Pancreas (tissue), 10 donors: ENCODE results near the gene PRPH. TPM values are rescaled to one million over a fixed set of nuclear protein-coding genes. Genes with fewer than 3 reads are reported as not detected.

Source experiments
- ATAC-seq, 4 donors: fragments of 200-7000 bp; cut with Tn5 transposase; one replicate each; pipeline versions ENCODE4 v1.8.0 to v1.9.1; 2020; ENCODE audit warnings: mild to moderate bottlenecking in 4 of 4, moderate library complexity in 4 of 4
- DNase-seq, 6 donors: peaks; one replicate each; pipeline ENCODE4 v3.0.0-alpha.2; 2020
- FAIRE-seq: peaks from 2 replicates; lab custom pipeline; 2012; peaks lifted over from hg19 to GRCh38; lab: Jason Lieb, UNC
- H3K27ac ChIP-seq, 4 donors: fragments of 200-600 bp; sonication (generic); 1 replicate in 3 of 4; 2 replicates in 1 of 4; pipeline versions ENCODE4 v1.5.0 to v1.8.0; 2020
- H3K27me3 ChIP-seq, 4 donors: fragments of 200-600 bp; one replicate each; pipeline ENCODE4 v1.8.0; 2021
- H3K36me3 ChIP-seq, 3 donors: fragments of 200-600 bp; sonication (generic) in 1 of 3; one replicate each; pipeline versions ENCODE4 v1.5.0 to v1.8.0; 2020 to 2021
- H3K4me1 ChIP-seq, 3 donors: fragments of 200-600 bp; one replicate each; pipeline ENCODE4 v1.8.0; 2021
- H3K4me3 ChIP-seq, 4 donors: fragments of 200-600 bp; sonication (generic) in 2 of 4; one replicate each; pipeline versions ENCODE4 v1.5.0 to v1.8.0; 2020 to 2021
- H3K9me3 ChIP-seq, 4 donors: fragments of 200-600 bp; one replicate each; pipeline ENCODE4 v1.8.0; 2021
- CTCF ChIP-seq, 4 donors: fragments of 200-600 bp; sonication (generic) in 3 of 4; IDR thresholded peaks; one replicate each; pipeline versions ENCODE4 v1.5.0 to v1.8.0; 2021; ENCODE audit warnings: antibody characterized with exemption in 4 of 4
- WGBS, 2 donors: extraction: QIAGEN DNeasy Blood & Tissue Kit; methylation state at CpG; one replicate each; pipeline ENCODE4 v1.1.7; 2013; 5-methylcytosine and 5-hydroxymethylcytosine counted together
- intact Hi-C, 3 donors: fragments of 100-400 bp; cut with DNase I; formaldehyde crosslinking; loops; one replicate each; pipeline versions ENCODE4 v1.11.1 to v1.14.2; 2022
- polyA plus RNA-seq, 2 donors: library from polyadenylated mRNA; stranded (reverse); fragments of 200-250 nt; gene quantifications; one replicate each; pipeline ENCODE4 v1.2.3, GENCODE V29; 2013
- total RNA-seq, 6 donors: library from RNA; stranded (reverse); fragmentation: NEBNext Ultra II Directional in 4 of 6; extraction: Animal tissue kit (Norgen Biotek cat#: 25700) in 4 of 6; gene quantifications; one replicate each; pipeline versions ENCODE4 v1.2.1 to v1.2.4, GENCODE V29; 2021 to 2023
- donor health status: healthy with polysubstance abuse.
- donor health status: DM: no; HTN: no; CAD: no; lungs with moderate emphysema.
- donor health status: DM: no; HTN: no; CAD: no.
- donor health status: control.
- donor health status: control.
- donor health status: Bipolar disorder and iron deficiency.
- donor health status: DM: yes; HTN: yes; CAD: no.
- donor health status: DM: no; HTN: no; CAD: no.
- donor health status: DM: no; HTN: no; CAD: no.
- donor health status: DM: yes; HTN: yes; CAD: no.

PRPH gene
- total and polyA plus RNA-seq, 8 donors: 0.44 to 18.7 (median 1.1) TPM

- no peak for TF ChIP-seq CTCF (IDR thresholded peaks at IDR 0.05)
- FAIRE-seq (no peak), DNase-seq (no peak)
Measured at GRCh38 chr12:49334681-49335080, 39.7 kb downstream of the PRPH start.

GRCh38 chr12:49335118-49335954 is 40.4 kb downstream of the PRPH start:
- Histone ChIP-seq H3K27me3 (peaks cover 0 to 8% (median 7%) of the 10 kb centered on the region in 4 donors), H3K36me3 (no peaks in the 10 kb centered on the region), H3K27ac (no peak overlapping the region), H3K4me3 (no peak overlapping the region), H3K4me1 (peaks cover 0 to 10% (median 3%) of the 10 kb centered on the region in 3 donors), H3K9me3 (no peaks in the 10 kb centered on the region)
- WGBS, 2 donors: 79 to 83% methylated on average over 16 of the region's 16 CpGs
- intact Hi-C loops: no loop called here
- ATAC-seq: no peak
- no peak for TF ChIP-seq CTCF (IDR thresholded peaks at IDR 0.05)
- no peak for FAIRE-seq
- DNase-seq: no peak

More at GRCh38 chr12:49334681-49335080, 39.7 kb downstream of the PRPH start:
- Histone ChIP-seq H3K4me3 (no peak overlapping the region), H3K4me1 (peaks cover 0 to 10% (median 3%) of the 10 kb centered on the region in 3 donors), H3K36me3 (no peaks in the 10 kb centered on the region), H3K27ac (no peak overlapping the region), H3K9me3 (no peaks in the 10 kb centered on the region), H3K27me3 (peaks cover 0 to 8% (median 7%) of the 10 kb centered on the region in 4 donors)
- WGBS, 2 donors: 71 to 72% methylated on average over 12 of the region's 12 CpGs
- intact Hi-C loops: no loop called here
- ATAC-seq: no peak

- peak overlapping the region in 1 of 4 donors; percentile 38 for H3K4me3 ChIP-seq
- TF ChIP-seq CTCF (IDR thresholded peaks at IDR 0.05): no peak
- no peak overlapping the region for H3K27ac ChIP-seq
- H3K27me3 ChIP-seq: peaks cover 0 to 8% (median 7%) of the 10 kb centered on the region in 4 donors
- intact Hi-C loops: no loop called here
- FAIRE-seq: no peak
- H3K36me3 ChIP-seq: no peaks in the 10 kb centered on the region
- WGBS, 2 donors: 19 to 20% methylated on average over 61 to 72 of the region's 72 CpGs
- no peak for ATAC-seq
- H3K4me1 ChIP-seq: peaks cover 0 to 9% (median 3%) of the 10 kb centered on the region in 3 donors
- H3K9me3 ChIP-seq: no peaks in the 10 kb centered on the region
- DNase-seq: peak in 1 of 6 donors; percentile 76
Measured at GRCh38 chr12:49335955-49336644, 41.2 kb downstream of the PRPH start.

GRCh38 chr12:49336645-49337584 is 42.0 kb downstream of the PRPH start, which contains the start of gene C1QL4:
Gene C1QL4, minus strand, starts transcription at chr12:49337188. Its CDS starts 711 bp downstream, at chr12:49336477.
- FAIRE-seq (no peak), DNase-seq (peak; percentile 73 to 96 (median 86)), ATAC-seq (peak; percentile 81 to 95 (median 94))
- Histone ChIP-seq H3K27me3 (peaks cover 0 to 8% (median 7%) of the 10 kb centered on the region in 4 donors), H3K9me3 (no peaks in the 10 kb centered on the region), H3K27ac (no peak within 1 kb of the TSS), H3K4me3 (peak within 1 kb of the TSS in 2 of 4 donors; percentile 38 to 40), H3K36me3 (no peaks in the 10 kb centered on the region), H3K4me1 (peaks cover 0 to 6% (median 0%) of the 10 kb centered on the region in 3 donors)
- intact Hi-C loops: no loop called here
- peak; percentile 97 to 99 (median 98) for TF ChIP-seq CTCF (IDR thresholded peaks at IDR 0.05)
- 2 to 3% methylated on average over 57 to 65 of the region's 65 CpGs for WGBS, 2 donors
